GM13976 (cell line): ENCODE results near the gene COA3.

Source experiments
- DNase-seq: peaks from one replicate; pipeline ENCODE4 v3.0.0; 2012; ENCODE audit warnings: low spot score
- CTCF ChIP-seq: IDR thresholded peaks from 2 replicates; pipeline ENCODE4 v1.5.1; 2012; ENCODE audit warnings: borderline replicate concordance, mild to moderate bottlenecking; ENCODE audit not compliant: insufficient read depth; ENCODE audit errors: extremely low read depth, missing control alignments, control extremely low read depth
- in situ Hi-C: fragments of 300-500 bp; cut with MboI; formaldehyde crosslinking; loops from one replicate; pipeline ENCODE4 v1.12.0; 2022; ENCODE audit warnings: low sequenced_read_pairs, mixed read lengths, inconsistent platforms; ENCODE audit not compliant: unreplicated experiment

Gene COA3

GRCh38 chr17:42751628-42752027 is 46.9 kb downstream of the COA3 start:
- TF ChIP-seq CTCF, result no peak
- no peak for DNase-seq
- in situ Hi-C loops, result no loop called here

DNA sequence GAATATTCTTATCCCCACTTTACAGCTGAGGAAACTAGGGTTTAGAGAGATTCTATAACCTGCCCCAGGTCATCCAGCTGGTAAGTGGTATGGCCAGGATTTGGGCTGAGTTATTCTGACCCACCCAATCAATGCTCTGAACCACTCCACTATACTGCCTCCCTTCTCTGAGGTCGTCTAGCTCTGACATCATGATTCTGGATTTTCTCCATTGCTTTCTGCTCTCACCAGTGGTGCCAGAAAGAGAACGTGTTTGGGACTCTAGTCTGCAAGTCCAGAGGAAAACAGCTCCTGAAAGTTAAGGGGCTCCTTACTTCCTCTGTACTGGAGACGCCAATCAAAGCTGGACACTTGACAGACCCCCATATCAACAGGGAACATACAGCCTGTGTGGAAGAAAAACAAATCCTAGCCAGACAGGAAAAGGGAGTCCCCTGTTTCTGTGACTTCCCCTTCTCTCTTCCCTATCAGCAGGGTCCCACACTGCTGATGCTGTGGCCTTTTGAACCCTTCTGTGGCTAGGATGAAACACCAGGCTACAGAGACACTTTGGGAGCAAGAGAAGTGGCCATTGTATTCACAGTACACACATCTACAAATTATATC is 47.7 kb downstream of the COA3 start:
- TF ChIP-seq CTCF, result no peak
- in situ Hi-C loops, result no loop called here
- DNase-seq, result no peak

- in situ Hi-C loops, result no loop called here
- DNase-seq, result no peak
- TF ChIP-seq CTCF, result no peak
These were observed 49.4 kb downstream of the COA3 start for GRCh38 chr17:42748908-42749798.

DNA sequence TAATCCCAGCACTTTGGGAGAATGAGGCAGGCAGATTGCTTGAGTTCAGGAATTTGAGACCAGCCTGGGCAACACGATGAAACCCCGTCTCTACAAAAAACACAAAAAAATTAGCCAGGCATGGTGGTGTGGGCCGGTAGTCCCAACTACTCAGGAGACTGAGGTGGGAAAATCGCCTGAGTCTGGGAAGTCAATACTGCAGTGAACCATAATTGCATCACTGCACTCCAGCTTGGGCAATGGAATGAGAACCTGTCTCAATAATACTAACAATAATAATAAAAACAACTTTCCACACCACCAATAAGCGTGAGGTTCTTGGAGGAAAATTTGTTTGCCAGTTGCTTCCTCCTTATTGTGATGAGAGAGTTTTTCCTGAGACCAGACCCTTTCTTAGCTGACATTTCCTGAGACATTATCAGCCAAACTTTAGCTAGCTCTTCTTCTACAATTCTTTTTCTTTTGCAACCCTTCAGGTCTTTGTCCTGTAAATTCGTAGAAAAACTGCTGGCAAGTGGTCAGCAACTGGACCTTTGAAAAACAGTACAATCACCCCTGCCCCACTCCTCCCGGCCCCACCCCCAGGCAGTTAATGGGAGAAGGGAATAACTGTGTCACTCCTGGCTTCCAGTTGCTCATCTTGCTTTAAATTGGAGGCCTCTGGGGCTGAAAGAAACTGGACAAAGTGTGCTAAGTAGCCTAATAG is 50.1 kb downstream of the COA3 start:
- in situ Hi-C loops, result no loop called here
- no peak for TF ChIP-seq CTCF

More for the DNA sequence above, 50.1 kb downstream of the COA3 start:
- DNase-seq, result no peak
